GM21367 (cell line): ENCODE measurements around the gene CDON.
A peak's percentile ranks its signal among the peaks of the same experiment; 100 is the strongest.
"Not testable (repeated sequence)": the region's sequence is repeated elsewhere in the genome, so short reads cannot be mapped to it uniquely, and the experiment has no call there.

Experiments used
- ATAC-seq: cut with Tn5 transposase; IDR thresholded peaks from one replicate; pipeline ENCODE4 v1.9.1; 2021; ENCODE audit not compliant: unreplicated experiment

Gene CDON

GRCh38 chr11:125999234-125999880, 63.3 kb downstream of the CDON start:
- no peak for ATAC-seq

- no peak for ATAC-seq
Measured at GRCh38 chr11:125998267-125998666, 64.4 kb downstream of the CDON start.

GRCh38 chr11:125995313-125995712, 67.4 kb downstream of the CDON start:
- peak; percentile 71 for ATAC-seq

- no peak for ATAC-seq
Measured at GRCh38 chr11:125994509-125994908, 68.2 kb downstream of the CDON start.

GRCh38 chr11:125992893-125993292, 69.8 kb downstream of the CDON start:
- ATAC-seq, result no peak

GRCh38 chr11:125990244-125990643, 72.4 kb downstream of the CDON start:
- no peak for ATAC-seq

GRCh38 chr11:125987066-125987641, 75.5 kb downstream of the CDON start:
- ATAC-seq, result no peak

GRCh38 chr11:125985956-125986355, 76.7 kb downstream of the CDON start:
- not testable (repeated sequence) for ATAC-seq

- no peak for ATAC-seq
Measured at GRCh38 chr11:125982348-125982730, 80.3 kb downstream of the CDON start.

- no peak for ATAC-seq
Measured at GRCh38 chr11:125980436-125980835, 82.2 kb downstream of the CDON start.

- no peak for ATAC-seq
Measured at GRCh38 chr11:125979511-125979910, 83.2 kb downstream of the CDON start.

GRCh38 chr11:125978778-125979407, 83.8 kb downstream of the CDON start:
- no peak for ATAC-seq

GRCh38 chr11:125978181-125978716, 84.4 kb downstream of the CDON start:
- ATAC-seq, result no peak

GRCh38 chr11:125977333-125977732, 85.3 kb downstream of the CDON start:
- no peak for ATAC-seq

GRCh38 chr11:125976156-125976555, 86.5 kb downstream of the CDON start:
- no peak for ATAC-seq

- ATAC-seq, result no peak
Measured at GRCh38 chr11:125975634-125976033, 87.0 kb downstream of the CDON start.

GRCh38 chr11:125974284-125974683, 88.4 kb downstream of the CDON start:
- no peak for ATAC-seq

GRCh38 chr11:125971618-125972017, 91.0 kb downstream of the CDON start:
- ATAC-seq, result no peak

GRCh38 chr11:125968354-125968753, 94.3 kb downstream of the CDON start:
- no peak for ATAC-seq

- no peak for ATAC-seq
Measured at GRCh38 chr11:125967515-125967914, 95.2 kb downstream of the CDON start.

- ATAC-seq, result no peak
Measured at GRCh38 chr11:125960771-125961170, 101.9 kb downstream of the CDON start.

GRCh38 chr11:125959931-125960330, 102.7 kb downstream of the CDON start:
- no peak for ATAC-seq
